Activated T-helper 1 cell treated with Interleukin-2 at 50 U/mL for 16 hours (primary cell): ENCODE measurements around the gene PGS1.
A peak's percentile ranks its signal among the peaks of the same experiment; 100 is the strongest.

Experiments
- DNase-seq: peaks from one replicate; pipeline ENCODE4 v3.0.0-alpha.2; 2020; ENCODE audit warnings: low read depth

PGS1 gene

DNA sequence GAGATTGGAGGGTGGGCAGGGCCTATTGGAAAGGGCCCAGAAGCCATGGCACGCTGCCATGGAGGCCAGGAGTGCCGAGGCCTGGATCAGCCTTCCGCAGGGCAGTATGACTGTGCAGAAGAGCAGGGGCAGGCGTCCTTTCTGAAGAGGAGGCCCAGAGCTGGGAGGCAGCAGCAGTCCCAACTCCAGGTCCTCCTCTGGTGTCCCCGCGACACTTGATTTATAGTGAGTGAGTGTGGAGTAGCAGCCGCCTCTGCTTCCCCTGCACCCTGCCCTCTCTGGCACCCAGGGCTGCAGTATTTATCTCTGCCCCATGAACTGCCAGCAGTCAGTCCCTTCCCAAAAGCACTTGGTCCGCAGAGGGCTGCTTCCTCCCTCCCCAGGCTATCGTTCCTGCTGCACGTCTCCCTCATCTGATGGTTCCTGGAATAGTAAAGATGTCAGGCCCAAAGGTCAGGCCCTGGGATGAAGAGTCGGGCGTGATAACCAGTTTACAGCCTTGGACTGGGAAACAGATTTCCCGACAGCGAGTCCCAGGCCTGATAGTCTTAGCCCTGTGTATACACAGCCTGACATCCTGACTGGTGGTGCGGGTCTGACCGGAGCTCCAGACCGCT, 32.9 kb downstream of the PGS1 start:
- no peak for DNase-seq

DNA sequence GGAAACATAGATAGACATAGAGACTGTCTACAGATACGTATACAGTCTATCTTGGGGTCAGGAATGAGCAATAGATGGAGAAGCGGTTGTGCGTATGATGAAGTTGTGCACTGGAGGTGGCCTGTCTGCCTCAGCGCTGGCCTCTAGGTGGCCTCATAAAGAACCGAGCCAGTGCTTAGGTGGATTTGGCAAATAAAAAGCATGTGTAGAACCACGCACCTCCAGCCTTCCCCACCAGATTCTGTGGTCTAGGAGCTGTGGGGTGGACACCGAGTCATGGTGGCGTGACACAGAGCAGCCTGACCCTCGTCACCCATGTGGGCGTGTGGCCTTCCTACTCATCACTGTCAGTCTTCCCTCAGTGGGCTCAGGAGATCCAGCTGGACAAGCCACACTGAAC, 34.0 kb downstream of the PGS1 start:
- no peak for DNase-seq

DNA sequence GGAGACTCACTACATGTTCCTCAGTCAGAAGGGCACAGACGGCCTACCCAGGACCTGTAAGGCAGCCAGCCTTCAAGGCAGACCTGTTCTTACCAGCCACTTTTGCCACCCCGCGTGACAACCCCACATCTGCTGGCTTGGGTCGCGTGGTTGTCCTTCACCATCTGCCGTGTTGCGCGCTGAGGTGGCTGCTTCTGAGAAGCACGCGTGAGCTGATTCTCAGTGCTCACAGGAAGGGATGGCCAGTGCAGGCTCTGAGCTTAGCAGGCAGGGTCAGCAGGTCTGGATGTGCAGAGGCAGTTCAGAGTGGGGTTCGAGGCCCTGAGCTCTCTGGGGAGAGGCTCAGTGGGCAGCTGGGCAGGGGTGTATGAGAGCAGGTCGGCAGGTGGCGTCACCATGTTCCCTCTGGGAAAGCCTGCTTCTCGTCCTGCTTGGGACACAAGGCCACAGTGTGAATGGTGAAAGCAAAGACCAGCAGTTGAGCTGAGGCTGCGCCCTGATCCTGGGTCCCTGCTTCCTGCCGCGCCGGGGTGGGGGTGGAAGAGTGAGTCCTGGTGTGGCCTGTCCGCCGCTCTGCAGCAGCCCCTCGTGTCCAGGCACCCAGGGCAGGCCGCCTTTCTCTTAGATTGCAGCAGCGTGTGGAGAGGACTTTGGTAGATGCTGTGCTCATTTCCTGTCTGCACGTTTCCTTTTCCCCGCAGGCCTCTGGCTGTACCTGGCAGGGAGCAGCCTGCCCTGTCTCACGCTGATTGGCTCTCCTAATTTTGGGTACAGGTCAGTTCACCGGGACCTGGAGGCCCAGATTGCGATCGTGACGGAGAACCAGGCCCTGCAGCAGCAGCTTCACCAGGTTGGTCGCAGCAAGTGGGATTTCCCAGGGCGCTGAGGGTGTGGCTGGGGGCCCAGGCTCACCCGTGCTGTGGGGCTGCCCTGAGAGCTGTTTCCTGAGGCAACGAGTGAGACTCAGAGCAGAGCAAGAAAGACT, 36.0 kb downstream of the PGS1 start:
- DNase-seq, result peak; percentile 28

DNA sequence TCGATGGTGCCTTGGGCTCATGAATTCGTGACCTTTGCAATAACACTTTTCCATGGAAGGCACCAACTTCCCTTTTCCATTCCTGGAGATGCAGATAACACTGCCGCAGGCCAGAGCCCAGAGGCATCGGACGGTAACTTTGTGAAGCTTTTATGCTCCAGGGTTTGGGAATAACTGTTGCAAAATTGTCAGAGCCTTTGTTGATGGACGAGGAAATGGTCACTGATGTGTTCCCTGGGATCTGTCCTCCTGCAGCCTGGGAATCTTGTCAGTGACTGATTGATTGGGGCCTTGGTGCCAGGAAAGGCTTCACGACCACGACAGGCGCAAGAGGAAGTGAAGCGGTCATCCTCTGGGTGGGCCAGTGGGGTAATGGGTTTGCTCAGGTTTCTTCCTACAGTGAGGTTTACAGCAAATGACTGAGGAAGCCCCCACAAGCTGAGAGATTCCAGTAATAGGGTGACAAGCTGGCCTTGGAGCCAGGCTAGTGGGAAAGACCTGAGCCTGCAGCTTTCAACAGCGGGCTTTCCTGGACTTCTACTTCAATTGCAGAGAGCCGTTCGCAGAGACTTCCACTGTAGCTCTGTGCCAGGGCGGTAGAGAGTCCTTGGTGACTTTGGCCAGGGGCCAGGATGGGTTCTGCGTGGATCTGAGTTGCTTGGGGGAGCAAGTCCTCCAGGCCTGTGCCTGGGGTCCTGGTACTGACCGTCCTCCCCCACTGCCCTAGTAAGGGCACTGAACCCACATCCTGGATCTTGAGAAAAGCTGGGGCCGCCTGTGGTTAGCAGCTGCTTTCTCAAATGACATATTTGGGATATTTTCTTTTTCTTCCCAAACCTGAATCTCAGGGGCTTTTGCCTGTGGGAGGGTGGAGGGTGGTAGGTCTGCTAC, 37.6 kb downstream of the PGS1 start:
- no peak for DNase-seq

DNA sequence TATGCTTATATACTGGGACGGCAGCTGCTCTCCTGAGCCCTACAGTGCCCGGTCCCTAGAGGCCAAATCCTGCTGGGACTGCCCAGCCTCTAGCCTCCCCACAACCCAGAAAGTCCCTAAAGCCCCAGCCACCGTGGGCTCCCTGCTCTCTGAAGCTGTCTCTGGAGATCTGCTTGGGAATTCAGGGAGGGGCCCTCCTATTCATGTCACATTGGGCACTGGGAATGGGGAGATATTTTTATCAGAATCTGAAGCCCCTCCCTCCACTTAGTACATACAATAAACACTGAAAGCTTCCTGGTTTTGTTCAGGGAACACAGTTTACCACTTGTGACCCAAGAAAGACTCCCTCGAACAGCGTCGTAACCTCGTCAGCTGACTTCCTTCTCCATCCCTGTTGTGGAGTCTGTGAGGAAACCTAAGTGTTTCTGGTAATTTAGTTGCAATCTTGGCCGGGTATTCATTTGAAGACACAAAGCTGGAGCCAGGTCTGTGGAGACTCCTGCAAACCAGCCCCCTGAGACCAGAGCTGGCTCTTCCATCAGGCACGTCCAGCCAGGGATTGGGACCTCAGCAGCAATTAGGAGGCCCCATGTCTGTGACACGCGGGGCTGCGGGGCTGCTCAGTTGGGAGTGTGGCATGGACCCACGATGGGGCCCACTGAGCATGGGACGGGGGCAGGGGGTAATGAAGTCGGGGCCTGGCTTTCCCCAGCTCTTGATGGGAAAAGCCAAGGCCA, 38.5 kb downstream of the PGS1 start:
- no peak for DNase-seq

DNA sequence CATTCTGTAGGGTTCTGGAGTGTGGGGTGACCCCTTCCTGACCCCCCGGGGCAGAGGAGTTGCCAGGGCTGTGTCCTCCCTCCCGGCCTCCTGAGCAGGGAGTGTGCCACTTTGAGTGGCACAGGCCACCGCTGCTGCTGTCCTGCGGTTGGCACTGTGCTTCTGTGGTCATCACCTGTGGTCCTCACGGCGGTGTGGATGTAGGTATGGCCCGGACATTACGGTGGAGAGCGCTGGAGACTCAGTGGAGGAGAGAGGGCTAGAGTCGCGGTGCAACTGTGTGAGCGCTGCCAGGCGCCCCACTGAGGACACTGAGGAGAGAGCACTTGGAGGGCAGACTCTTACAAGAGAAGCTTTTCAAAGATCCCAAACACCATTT, 39.1 kb downstream of the PGS1 start:
- DNase-seq, result no peak

DNA sequence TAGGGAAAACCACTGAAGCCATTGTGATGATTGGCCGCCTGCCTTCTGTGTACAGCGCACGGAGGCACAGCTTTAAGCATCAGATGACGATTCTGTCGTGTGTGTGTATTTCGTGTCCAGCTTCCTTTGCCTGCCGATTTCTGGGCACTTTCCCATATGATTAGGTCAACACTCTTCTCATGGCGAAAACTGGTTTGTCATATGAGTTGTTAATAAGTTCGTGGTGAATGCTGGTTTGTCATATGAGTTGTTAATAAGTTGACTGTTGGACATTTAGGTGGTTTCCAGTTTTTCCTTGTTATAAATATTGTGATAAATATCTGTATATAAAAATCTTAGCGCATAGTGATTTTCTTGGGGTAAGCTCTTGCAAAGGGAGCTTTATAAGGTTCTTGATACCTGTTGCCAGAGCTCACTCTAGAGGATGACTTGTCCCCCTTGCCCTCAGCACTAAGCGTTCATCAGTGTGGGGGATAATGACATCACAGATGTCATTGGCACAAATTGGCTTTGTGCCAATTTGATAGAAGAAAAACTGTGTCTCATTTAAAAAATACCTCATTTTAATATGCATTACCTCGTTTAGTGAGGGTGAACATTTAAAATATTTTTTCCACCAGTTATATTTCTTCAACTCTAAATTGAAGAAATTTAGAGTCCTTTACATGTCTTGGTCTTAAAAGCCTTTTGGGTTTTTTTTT, 40.0 kb downstream of the PGS1 start:
- DNase-seq, result no peak

DNA sequence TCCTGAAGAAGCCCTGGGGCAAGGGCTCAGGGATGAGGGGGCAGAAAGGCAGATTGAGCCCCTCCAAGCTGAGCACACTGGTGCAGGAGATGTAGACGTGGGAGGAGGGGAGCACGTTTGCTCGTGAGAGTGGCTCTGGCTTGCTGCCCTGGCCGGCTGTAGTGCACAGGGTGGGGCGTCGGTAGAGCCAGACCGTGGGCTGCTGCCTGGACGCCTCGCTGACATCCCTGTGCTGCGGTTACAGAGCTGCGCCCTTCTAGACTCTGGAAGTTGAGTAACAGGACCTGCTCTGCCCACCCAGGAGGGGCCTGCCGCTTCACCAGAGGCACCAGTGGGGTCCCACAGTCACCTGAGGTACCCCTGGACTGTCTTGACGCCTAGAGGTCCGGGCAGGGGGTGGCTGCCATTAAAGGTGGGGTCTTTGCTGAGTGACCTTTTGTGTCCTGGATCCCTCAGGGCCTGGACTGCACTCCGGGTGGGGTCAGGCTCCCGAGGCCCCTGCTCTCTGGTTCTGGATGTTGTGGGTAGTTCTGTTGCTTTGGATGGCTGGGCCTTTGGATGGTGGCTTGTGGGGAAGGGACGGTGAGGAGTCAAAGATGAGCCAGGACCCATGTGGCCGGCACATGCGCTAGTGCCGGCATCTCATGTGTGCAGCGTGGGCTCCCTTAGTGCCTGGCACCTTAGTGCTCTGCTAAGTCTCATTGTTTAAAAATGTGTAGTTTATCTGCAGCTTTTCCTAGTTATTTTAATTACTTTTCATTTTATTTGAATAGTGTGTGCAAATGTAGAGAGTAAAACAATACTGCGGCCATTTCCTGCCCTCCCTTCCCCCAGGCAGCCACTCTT, 41.7 kb downstream of the PGS1 start:
- DNase-seq, result no peak

DNA sequence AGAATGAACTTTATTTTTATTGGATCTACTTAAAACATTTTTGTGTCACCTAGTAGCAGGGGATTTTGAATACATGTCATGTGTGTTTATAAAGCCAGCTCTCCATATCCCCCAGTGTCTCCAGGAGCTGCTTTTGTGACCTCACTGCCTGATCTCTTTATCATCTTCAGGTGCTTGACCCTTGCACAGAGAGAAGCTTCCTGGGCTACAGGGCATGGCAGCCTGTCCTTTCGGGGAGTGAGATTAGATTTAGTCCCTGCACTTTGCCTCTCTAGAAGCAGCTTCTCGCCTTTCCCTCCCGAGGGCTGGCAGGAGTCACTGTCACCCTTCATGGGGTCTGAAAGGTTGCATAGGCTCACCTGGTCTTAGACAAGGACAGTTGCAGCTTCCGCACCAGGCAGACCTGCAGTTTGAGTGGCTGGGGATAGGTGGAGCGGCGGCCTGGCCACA, 42.7 kb downstream of the PGS1 start:
- no peak for DNase-seq

DNA sequence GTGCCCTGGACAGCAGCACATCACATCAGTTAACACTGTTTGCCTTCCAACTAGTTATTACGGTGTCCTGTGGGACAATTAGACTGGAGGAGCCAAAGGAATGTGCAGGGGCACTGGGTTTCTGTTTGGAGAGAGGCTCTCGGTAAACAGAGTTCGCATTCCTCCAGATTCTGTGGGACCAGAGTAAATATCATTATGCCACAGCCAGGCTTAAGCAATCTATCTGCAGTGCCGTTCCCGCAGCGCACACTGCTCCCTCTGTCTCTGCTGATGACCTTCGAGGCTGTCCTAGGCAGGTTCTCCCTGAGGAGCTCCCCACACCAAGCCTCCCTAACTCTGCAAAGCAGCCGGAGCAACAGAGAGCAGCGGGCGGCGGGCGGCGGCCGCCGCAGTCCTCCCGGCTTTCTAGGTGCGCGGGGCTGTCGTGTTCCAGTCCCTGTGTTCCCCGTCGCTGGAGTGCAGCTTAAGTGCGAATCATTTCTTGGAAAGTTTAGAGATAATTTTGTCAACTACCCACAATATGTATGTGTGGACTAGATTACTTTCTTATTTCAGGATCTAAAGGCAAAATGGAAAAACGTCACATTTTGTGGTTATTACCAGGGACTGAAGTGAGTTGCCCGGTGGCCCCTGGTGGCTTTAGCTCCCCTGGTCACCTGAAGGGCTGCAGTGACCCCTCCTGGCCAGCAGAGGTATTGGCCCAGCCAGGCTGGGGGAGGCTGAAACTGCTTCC, 43.3 kb downstream of the PGS1 start:
- DNase-seq, result peak; percentile 55

DNA sequence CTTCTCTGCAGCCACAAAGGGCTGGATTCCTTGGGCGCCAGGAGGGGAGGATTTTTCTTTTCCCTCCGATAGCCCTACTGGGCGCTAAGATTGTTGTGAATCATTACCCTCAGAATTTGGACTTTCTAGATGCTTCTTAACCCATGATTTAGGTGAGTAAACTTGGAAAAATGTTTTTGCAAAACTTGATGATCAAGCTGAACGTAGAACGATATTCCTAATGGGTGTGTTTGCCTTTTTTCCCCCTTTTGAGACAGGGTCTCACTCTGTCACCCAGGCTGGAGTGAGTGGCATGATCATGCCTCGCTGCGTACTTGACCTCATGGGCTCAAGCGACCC, 43.8 kb downstream of the PGS1 start:
- DNase-seq, result no peak

DNA sequence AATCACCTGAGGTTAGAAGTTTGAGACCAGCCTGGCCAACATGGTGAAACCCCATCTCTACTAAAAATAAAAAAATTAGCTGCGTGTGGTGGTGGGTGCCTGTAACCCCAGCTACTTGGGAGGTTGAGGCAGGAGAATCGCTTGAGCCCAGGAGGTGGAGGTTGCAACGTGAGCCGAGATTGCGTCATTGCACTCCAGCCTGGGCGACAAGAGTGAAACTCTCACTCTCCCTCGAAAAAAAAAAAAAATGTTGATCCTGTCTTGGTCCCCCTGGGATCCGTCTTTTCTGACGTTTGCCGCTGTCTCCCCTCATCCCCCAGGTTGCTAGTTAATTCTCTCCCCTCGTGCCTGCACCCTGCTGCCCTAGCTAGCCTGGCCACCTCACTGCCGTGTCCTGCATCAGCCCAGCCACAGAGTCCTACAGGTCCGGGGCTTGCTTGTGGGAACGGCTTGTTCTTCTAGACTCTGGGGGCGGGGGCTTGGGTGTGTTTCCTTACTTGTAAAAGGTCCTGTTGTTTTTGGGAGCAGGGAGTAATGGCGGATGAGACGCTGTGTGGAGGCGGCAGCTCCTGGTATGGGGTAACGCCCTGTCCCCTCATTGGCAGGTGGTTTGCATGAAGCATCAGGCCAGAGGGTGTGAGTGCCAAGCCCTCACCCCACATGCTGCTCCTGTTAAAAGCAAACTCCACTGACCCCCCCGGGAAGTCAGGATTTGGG, 44.6 kb downstream of the PGS1 start:
- DNase-seq, result no peak

DNA sequence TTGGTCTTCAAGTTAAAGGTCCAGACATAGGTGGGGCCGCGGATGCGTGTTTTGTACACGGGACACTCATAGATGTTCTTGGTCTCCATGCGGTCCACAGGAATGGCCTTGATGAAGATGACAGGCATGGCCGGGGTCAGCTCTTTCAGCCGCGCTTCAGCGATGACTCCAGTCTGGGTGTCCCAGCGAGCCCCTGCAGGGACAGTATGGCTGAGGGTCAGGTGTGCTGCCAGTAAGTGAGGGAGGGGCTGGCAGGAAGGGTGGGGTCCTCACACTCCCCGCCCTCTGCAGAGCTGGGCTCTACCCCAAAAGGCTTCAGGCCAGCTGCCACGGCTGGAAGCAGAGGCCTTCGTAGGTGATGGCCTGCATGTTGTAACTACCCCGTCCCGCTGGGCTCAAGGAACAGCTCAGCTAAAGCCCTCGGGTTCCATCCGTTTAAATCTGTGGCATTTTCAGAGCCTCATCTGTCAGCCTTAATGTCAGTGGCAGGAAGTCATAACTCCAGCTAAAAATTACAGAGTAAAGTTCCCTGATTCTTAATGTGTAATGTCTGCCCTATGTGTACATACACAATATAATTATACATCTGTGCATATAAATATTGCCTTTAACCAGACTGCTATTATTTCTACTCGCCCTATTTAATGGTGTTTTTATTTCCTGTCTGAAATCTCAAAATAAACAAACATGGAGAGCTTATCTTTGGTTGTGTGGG, 45.7 kb downstream of the PGS1 start:
- no peak for DNase-seq

DNA sequence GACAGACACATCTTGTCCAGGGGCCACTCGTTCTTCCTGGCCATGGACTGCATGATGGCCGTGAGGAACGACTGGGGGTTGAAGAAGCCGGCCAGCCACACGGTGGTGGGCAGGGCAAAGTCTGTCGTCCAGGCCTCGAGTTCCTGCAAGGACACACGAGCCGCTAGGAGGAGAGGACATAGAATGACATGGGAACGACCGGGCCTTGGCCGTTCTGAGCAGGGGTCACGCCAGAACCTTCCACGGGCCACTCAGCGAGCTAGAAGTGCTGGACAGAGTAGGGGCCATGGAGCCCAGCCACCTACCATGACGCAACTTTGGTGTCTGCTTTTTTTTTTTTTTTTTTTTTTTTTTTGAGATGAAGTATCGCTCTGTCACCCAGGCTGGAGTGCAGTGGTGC, 47.0 kb downstream of the PGS1 start:
- no peak for DNase-seq

DNA sequence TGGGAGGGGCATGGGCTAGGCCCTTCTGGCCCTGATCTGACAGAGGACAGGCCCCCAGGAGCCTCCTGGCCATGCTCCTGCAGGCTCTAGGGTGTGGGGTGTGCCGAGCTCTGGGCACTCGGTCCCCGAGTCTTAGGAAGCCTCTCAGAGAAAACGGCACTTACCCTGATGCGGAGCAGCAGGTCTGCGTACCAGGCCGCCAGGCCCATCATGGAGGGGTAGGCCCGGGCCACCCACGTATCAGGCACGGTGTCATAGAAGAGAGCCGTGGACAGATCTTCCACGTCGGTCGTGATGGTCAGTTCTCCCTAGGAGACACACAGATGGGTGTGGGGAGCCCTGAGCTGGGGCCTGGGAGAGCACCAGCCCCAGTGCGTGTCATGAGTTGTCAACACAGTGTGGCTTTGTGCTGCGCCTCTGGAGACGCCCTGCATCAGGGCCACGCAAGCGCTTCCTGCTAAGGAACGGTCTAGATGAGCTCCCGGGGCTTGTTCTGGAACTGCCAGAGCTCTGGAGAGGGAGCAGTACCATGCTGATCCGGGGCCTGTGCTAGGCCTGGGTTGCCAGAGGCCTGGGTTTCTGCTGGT, 47.9 kb downstream of the PGS1 start:
- no peak for DNase-seq

DNA sequence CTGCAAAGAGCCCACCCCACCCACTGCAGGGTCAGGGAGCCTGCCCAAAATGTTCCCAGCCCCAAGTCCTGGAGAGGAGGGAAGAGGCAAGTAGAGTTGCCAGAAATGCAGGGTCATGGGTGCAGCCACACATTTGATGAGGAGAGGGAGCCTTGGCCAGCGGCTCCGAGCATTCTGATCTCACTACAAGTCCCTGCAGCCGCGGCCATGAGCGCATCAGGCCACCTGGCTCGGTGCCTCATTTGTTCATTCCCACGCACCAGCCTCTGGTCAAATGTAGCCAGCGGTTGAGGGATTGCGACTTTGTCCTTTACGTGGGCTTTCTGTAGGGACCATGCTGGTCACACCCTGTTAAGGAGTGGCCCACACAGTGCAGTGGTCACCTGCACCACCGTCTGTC, 48.7 kb downstream of the PGS1 start:
- no peak for DNase-seq

DNA sequence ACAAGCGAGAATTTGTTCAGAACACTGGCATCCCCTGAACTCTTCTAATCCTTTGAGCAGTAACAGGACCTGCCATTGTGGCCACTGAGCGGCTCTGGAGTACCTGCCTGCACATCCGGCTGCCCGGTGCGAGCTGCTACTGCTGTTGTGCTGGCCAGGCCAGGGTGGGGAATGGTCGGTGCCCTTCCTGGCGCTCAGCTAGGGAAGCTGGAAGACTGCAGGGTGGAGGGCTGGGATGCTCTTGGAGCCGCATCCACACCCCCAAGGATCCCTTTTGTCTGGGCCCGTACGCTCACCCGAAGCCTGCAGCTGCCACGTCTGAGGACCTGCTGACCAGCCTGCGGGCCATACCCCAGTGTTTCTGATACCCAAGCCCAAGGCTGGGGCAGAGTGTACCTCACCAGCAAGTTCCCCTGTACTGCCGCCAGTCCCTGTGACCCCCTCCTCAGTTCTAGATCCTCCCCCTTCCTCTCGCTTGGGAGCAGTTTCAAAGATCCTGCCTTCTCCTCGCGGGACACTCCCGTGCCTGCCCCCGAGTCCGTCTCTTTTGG, 49.7 kb downstream of the PGS1 start:
- DNase-seq, result no peak
